M059J (cell line): ENCODE results near the gene SLC9A8. TPM values are rescaled to one million over a fixed set of nuclear protein-coding genes. Genes with fewer than 3 reads are reported as not detected.

ENCODE experiments used
- DNase-seq: peaks from one replicate; pipeline ENCODE4 v3.0.0-alpha.2; 2012; ENCODE audit warnings: low read depth
- total RNA-seq: library from RNA; depleted of rRNA; stranded (reverse); fragments of >200 nt; shearing (Covaris generic); gene quantifications from 2 replicates; pipeline ENCODE4 v1.2.3, GENCODE V29; 2014

SLC9A8 gene
- total RNA-seq, 1 experiment from 2014 or later, result 9.0 TPM

DNA sequence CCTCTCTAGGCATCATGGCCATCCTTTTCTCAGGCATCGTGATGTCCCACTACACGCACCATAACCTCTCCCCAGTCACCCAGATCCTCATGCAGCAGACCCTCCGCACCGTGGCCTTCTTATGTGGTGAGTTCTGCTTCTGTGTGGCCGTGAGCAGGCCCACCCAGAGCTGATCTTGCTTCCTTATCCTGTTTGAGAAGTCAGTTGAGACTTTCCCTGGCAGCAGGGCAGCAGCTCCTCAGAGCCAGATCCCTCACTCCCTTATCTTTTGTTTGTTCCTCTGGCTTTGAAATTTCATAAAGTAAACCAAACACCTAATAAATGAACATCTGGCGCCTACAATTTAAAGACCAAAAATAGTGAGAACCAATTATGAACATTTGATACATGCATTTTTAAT lies 62.1 kb downstream of the SLC9A8 start:
- no peak for DNase-seq

DNA sequence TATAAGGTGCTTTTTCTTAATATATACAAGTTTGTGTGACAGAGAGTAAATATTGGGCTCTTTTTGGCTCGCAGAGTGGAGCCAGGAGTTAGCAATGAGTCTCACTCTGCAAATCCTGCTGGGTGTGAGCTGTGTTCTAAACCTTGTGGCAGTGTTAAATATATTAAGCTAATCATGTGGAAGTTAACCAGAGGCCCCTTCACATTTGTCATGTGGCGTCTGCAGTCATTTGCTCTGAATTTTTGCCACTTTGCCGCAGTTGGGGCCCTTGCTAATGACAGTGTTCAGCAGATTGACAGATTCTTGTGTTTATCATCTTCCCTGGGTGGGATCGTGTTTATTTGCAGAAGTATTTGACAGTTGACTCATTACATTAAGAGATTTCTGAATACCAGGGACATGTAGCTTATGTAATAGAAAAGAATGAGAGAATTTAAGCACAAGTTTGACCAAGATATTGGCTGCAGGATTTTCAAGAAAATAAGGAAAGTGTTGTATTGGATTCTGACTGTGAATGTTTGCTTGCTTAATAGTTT lies 64.8 kb downstream of the SLC9A8 start:
- no peak for DNase-seq

DNA sequence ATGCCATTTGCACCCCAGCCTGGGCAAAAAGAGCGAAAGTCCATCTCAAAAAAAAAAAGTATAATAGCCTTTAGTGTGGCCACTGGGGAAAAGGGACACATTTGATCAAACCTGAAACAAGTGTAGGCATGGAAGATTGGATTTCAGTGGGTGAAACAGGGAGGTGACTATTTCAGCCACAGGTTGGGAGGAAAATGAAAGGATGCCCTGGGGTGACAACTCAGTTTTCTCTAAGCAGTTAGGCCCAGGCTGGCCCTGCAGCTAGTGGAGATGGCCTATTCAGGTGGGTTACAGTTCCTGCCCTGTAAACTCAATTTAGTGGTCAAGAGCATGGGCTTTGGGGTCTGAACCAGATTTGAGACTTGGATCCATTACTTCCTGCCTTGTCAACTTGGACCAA lies 66.3 kb downstream of the SLC9A8 start:
- DNase-seq, result no peak

DNA sequence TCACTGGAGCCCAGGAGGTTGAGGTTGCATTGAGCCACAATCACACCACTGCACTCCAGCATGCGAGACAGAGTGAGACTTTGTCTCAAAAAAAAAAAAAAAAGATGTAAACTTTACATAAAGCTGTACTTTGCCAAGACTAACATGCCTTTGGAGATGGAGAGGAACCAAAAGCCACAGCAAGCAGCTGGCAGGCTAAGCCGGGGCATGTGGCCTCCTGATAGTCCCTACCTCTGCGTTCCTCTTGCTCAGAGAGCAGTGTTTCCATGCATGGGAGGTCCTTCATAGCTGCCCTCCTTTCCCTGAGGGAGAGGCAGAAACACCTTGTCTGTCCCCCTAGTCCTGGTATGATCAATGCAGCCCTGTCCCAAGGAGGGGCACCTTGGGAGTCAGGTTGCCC lies 67.5 kb downstream of the SLC9A8 start:
- DNase-seq, result no peak

DNA sequence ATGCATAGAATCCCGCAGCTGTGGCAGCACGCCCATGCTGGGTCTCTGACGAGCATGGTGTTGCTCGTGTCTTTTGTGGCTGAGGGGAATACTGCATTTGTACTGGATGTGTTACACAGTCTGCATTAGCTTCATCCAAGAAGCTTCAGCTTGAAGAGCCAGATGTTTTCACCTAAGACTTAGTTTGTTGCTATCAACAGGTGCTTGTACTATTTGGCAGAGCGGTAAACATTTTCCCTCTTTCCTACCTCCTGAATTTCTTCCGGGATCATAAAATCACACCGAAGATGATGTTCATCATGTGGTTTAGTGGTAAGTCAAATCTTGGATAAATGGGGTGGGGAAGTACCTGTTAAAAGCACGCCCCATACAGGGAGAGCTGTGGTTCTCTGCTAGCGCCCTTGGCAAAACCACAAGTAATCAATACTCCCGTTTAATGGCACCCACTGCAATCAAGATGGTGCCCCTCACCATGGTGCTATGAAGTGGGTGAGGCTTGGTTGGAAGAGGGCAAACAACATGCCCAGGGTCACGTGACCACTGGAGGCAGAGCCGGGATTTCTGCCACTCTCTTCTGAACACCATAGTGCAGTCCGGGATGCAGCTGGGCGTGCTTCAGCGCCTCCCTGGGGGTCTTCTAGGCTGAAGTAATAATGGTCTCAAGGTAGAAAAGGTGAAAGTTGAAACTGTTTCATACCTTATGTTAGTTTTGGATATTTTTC lies 68.3 kb downstream of the SLC9A8 start:
- no peak for DNase-seq

DNA sequence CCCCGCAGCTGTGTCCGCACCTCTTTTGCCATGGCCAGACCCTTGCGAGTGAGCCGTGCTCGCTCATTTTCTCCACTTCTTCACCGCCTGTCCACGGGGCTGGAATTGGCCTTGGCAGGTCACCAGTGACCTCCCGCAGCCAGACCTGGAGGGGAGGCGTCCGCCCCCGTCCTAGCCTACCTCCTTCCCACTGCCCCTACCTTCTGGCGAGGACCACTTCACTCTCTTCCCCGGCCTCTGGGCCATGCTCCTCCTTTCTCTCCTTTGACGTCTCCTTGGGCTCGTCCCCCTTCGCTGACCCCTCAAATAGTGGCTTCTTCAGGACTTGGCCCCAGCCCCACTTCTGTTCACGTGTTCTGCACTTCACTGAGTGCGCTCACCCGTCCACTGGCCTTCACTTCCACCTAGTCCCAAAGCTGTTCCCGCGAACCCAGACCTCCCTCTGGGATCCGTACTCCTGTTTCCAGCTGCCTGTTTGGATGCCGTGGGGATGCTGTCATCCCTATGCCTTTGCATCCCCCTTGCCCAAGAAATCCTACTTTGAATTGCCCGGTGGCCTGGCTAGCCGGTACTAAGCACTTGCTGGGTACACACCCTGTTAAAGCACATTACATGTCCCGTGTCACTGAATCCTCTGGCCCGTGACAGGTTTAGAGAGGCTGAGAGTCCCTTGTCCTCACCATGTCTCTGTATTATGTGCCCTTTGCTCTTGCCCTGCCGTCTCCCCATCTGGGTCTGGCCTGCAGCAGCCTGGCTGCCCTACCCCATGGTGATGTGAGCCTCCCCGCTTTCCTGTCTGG lies 69.7 kb downstream of the SLC9A8 start:
- DNase-seq, result no peak

DNA sequence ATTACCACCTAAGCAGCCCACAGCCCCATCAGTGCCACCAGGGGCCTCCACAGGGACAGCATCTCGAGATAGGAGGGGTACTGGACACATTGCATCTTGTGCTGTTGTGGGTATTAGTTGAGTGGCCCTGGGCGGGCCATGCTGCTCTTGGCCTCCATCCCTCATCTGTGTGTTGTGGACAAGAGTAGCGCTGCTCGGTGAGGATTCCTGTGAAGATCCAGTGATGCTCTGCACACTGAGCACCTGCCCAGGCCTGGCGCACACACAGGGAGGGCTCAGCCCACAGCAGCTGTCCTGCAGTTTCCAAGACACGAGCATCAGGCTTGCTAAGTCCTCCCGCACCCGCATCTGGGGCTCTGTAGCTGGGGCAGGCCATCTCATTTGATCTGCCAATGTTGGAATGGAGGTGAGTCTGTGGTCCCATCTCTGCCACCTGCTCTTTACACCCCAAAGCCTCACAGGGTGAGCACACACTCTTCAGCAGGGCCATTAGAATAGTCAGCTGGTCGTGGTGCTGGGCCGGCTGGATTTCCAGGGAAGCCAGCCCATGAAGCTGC lies 70.7 kb downstream of the SLC9A8 start:
- no peak for DNase-seq

DNA sequence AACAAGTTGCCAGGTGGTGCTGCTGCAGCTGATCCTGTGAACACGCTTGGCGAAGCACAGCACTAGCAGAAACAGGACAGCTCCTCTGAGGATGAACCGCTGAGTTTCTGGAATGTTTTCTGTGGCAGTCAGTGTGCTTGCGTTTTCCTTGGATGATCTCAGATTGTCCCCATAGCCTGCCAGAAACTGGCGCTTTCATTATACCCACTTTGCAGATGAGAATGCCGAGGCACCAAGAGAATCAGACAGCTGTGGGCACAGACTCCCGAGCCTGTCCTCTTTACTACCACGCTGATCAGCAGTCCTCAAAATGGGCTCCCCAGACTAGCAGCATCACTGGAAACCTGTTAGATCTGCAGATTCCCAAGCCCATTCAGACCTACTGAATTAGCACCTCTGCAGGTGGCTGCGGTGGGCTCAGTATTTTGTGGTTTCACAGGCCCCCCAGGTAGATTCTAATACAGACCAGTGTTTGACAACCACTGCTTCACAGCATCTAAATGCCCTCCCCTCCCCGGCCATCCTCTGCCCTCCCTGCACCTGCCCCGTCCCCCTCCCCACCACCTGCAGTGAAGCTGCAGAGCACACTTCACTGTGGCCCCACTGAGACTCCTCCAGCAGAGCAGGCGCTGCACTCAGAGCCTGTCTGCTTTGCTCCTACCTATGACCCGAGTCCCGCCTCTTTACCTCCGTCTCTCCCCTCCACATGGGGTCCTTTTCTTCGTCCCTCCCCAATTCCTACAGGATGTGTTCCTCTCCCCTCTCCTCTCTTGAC lies 73.1 kb downstream of the SLC9A8 start:
- no peak for DNase-seq

DNA sequence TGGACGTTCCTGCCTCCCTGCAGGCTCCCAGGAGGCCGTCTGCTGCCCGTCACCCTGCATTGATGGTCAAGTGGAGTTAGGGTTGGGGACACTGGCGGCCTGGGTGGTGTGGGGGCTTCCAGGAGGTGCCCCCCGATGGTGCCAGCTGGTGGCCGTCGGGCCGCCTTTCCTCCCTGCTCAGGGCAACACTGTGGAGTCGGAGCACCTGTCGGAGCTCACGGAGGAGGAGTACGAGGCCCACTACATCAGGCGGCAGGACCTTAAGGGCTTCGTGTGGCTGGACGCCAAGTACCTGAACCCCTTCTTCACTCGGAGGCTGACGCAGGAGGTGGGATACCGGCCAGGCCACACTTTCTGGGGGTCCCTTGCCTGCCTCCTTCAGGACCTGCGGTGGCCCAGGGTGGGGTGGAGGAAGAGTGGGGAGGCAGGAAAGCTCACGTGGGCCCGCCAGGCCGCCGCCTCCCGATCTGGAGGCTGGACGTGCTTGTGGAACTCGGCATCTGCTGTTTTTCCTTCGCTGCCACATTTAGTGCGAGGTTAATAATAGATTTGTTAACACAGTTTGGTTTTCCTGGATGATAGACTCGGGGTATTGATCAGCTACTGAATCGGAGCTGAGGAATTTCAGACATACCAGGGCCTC lies 74.1 kb downstream of the SLC9A8 start:
- no peak for DNase-seq

DNA sequence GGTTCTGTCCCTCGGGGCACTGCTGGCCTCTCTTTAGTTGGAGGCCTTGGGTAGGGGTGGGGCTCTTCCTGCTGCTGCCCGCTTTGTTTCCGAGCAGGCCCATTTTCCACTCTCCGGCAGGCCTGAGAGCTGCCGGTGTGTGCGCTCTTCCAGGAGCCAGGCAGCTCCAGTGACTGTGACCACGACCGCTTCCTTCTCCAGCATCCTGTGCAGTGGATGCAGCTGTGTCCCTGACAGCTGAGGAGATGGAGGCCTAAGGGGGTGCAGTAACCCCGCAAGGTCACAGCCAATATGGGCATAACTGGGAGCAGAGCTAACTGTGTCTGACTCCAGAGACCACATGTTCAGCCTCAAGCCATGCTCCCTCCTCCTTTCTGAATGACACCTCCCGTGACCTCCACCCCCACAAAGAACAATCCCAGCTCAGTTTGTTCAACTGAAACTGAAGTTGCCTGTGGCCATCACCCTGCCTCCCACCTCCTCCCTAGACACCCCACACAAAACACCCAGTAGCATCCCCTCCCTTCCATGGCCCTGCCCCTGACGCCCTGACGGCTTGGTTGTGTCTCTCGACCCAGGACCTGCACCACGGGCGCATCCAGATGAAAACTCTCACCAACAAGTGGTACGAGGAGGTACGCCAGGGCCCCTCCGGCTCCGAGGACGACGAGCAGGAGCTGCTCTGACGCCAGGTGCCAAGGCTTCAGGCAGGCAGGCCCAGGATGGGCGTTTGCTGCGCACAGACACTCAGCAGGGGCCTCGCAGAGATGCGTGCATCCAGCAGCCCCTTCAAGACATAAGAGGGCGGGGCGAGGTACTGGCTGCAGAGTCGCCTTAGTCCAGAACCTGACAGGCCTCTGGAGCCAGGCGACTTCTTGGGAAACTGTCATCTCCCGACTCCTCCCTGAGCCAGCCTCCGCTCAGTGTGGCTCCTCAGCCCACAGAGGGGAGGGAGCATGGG lies 74.9 kb downstream of the SLC9A8 start:
- DNase-seq, result peak; percentile 80

DNA sequence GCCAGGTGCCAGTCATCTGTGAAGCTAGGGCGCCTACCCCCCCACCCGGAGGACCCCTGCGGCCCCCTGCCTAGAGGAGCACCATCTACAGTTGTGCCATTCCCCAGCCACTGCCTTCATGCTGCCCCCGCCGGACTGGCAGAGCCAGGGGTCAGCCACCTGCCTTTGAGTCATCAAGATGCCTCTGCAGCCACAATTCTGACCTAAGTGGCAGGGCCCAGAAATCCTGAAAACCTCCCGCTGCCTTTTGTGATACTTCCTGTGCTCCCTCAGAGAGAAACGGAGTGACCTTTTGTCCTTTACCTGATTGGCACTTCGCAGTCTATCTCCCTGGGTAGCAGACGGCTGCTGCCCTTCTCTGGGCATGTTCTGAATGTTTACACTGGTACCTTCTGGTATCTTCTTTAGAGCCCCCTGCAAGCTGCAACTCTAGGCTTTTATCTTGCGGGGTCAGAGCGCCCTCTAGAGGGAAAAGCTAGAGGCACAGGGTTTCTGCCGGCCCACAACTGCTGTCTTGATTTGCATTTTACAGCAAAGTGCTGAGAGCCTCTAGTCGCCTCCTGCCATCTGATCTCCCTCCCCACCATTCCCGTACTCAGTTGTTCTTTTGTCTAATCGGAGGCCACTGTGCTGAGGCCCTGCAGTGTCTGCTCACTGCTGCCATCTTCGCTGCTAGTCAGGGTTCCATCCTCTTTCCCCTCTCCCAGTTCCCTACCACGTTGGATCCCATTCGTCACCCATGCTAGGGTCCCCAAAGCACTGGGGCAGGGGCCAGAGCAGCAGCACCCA lies 75.8 kb downstream of the SLC9A8 start:
- peak; percentile 95 for DNase-seq

DNA sequence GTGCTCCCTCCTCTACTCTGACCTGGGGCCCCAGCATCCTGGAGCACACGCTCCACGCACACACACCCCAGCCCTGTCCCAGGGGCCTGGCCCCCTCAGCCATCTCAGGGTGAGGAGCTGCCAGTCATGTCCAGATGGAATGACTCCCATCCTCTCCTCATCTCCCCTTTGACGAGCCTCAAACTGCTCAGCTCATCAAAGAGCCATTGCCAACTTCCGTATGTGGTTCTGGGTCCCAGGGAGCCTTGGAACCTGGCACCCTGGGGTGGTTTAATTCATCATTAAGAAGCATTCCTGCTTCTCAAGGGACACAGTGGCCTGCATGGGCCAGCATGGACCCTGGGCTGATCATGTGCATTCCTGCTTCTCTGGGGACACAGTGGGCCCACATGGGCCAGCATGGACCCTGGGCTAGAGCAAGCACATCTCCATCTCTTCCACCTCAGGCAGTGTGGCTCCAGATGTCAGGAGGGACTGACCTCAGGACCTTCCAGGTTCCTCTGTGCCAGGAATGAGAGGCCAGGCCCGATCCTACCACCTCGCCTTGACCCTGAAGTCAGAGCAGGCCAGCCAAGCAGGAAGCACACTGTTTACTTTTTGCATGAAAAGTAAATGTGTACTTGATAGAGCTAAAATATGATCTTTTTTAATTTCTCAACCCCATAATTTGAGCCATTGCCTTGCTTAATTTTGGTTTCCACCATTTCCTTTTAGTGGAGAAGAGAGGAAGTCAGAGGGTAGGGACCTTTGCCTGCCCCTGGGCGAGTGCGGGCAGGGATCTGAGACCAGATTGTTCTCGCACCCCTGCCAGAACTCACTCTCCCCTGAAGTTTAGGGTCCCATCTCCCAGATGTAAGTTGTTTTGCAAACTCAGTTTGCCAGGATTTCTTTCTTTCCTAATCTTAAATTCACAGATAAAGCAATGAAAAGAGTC lies 76.6 kb downstream of the SLC9A8 start:
- DNase-seq, result no peak

DNA sequence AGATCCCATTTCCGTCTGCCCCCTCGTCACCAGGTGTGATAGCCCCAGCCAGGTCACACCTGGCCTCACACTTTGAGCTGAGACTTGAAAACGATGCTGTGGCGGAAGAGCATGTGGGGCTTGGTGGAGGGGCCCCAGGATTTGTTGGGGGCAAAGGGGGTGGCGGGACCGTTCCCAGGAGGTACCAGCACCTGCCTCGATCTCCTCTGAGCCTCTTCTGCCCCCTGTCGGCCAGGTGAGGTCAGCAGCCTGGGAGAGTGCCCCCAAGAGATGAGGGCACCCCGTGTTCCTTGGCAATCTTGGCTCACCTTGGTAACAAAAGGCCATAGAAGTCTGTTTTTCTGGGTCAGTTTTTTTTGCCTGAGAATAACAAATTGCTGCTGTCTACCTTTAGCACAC lies 77.3 kb downstream of the SLC9A8 start:
- no peak for DNase-seq

DNA sequence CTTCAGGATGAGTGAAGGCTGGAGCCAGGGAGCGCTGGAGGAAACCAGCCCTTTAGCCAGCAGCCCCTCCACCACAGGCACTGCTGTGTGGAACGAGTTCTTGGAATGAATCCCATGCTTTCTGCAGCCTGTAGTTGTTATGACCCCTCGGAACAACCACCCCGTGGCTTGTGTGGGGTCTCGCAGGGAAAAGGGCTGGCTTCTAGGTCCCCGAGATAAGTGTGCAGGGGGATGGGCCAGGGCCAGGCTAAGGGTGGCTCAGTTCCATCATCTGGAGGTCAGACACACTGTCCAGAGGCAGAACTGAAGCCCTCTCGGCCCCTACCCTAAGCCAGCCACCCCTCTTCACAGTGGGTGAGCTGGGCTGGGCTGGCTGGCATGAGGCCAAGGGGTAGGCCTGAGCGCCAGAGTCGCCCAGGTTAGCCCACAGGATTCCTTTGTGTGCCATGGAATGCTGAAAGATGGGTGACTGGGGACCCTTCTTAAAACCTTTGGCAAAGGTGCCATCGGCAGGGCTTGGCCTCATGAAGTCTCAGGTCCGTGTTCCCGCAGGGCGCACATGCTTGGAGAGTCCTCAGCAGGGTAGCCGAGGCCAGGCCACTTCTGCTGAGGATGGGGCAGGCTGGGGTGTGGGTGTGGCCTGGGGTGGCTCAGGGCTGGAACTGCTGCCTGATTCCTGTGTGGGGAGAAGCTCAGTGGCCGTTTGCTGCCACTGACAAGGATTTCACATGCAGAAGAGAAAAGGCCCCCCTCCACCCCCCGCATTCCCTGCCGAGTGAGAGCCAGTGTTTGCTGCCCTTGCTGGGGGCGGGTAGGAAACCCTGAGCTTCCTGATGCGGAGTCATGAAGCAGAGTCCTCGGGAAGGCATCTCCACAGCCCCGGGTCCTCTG lies 78.1 kb downstream of the SLC9A8 start:
- DNase-seq, result no peak

DNA sequence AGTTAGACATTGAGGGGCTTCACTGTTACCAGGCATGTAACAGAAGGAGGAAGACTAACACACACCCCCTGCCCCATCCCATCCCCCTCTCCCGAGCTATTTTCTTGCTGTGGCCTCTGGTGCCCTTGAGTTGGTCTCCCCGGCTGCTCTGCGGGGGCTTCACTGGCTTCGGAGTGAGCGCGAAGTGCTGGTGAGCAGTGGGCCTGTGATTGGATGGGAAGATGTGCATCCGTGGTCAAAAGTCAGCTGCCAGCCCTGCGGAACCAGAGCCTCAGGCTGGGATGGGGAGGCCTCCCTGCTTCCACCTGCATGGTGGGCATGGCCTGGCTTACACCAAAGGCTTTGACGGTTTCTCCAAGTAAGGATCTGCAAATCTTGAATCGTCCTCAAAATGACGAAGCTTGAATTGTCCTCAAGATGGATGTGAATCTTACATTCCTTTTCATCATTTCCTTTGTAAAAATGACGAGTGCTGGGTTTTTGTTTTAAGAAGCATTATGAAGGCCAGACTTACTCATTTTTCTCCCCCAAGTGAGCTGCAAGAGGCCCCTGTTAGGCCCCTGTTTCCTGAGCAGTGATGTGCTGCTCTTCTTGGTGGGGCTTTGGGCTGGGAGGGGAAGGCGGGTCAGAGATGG lies 79.0 kb downstream of the SLC9A8 start:
- DNase-seq, result no peak

DNA sequence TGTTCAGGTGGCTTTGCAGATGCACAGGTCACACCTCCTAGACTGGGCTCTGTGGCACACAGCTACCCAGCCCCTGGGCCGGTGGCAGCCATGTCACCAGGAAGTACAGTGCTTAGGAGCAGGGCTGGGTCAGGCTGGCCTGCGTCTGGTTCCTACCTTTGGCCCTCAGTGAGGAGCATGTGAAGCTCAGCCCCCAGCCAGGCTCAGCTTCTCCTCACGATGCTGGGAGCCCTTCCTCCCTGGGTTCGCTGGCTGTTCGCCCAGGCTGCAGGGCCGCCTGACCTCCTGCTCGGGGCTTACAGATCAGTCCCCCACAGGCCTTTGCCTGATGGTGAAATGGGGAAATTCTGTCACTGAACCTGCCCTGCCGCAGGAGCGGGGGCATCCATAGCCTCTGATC lies 79.6 kb downstream of the SLC9A8 start:
- DNase-seq, result no peak

DNA sequence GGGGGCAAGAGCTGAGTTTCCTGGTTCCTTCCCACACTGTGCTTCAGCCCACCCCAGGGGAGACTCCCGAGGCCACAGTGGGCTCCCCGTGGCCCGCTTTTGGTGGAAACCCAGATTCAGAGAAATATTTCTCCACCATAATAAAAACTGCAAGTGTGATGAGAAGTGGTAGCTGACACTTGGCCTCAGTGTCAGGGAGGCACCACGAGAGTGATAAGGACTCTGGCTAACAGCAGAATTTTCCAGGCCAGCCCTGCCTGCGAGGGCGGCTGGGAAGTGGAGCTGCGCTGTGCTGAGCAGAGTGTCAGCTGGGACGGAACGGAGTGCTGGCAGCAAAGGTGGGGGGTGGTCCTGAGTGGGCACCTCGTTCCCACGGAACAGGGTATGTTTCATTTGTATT lies 80.2 kb downstream of the SLC9A8 start:
- no peak for DNase-seq
